Head of caudate nucleus (tissue), 42 donors: ENCODE data around the gene TPH2.
A peak's percentile ranks its signal among the peaks of the same experiment; 100 is the strongest.

Experiments used
- DNase-seq, 42 donors: peaks; one replicate each; pipeline versions ENCODE4 v3.0.0 to v3.0.0-alpha.2; 2020 to 2021; ENCODE audit warnings: mixed read lengths in 7 of 42
- intact Hi-C: fragments of 100-400 bp; cut with DNase I; formaldehyde crosslinking; loops from one replicate; pipeline ENCODE4 v1.15.0; 2022

Gene TPH2

GRCh38 chr12:71938728-71939385, at the start of gene TPH2:
TPH2 (plus strand) TSS chr12:71938845; CDS start chr12:71938987, 142 bp downstream.
- DNase-seq = peak in 40 of 42 donors; percentile 8 to 74 (median 42)
- intact Hi-C loops = no loop called here

- DNase-seq = no peak
- intact Hi-C loops = no loop called here
These were observed 48.2 kb upstream of the TPH2 start for GRCh38 chr12:71890475-71890874.

- no peak for DNase-seq
- intact Hi-C loops = no loop called here
These were observed 46.6 kb upstream of the TPH2 start for GRCh38 chr12:71892059-71892458.

- no peak for DNase-seq
- intact Hi-C loops = no loop called here
These were observed 42.3 kb upstream of the TPH2 start for GRCh38 chr12:71896205-71896882.

- intact Hi-C loops = no loop called here
- DNase-seq = no peak
These were observed 38.6 kb upstream of the TPH2 start for GRCh38 chr12:71900091-71900490.

- no peak for DNase-seq
These were observed 34.0 kb upstream of the TPH2 start for GRCh38 chr12:71904629-71905028.

GRCh38 chr12:71935594-71935993, 3.1 kb upstream of the TPH2 start:
- intact Hi-C loops = no loop called here
- no peak for DNase-seq

More at GRCh38 chr12:71904629-71905028, 34.0 kb upstream of the TPH2 start:
- intact Hi-C loops = no loop called here

GRCh38 chr12:71940068-71940467, 1.4 kb downstream of the TPH2 start:
- intact Hi-C loops = no loop called here
- no peak for DNase-seq

- no peak for DNase-seq
- intact Hi-C loops = no loop called here
These were observed 2.5 kb downstream of the TPH2 start for GRCh38 chr12:71941174-71941573.

GRCh38 chr12:71942259-71942658, 3.6 kb downstream of the TPH2 start:
- intact Hi-C loops = no loop called here
- no peak for DNase-seq

- no peak for DNase-seq
- intact Hi-C loops = no loop called here
These were observed 4.1 kb downstream of the TPH2 start for GRCh38 chr12:71942703-71943102.

- DNase-seq = no peak
- intact Hi-C loops = no loop called here
These were observed 6.5 kb downstream of the TPH2 start for GRCh38 chr12:71945121-71945520.

- intact Hi-C loops = no loop called here
- DNase-seq = no peak
These were observed 7.2 kb downstream of the TPH2 start for GRCh38 chr12:71945883-71946282.

- DNase-seq = peak in 4 of 42 donors; percentile 2 to 45 (median 12)
- intact Hi-C loops = no loop called here
These were observed 9.0 kb downstream of the TPH2 start for GRCh38 chr12:71947645-71948105.

GRCh38 chr12:71948390-71948789, 9.7 kb downstream of the TPH2 start:
- intact Hi-C loops = no loop called here
- DNase-seq = no peak

GRCh38 chr12:71949646-71950045, 11.0 kb downstream of the TPH2 start:
- no peak for DNase-seq
- intact Hi-C loops = no loop called here

GRCh38 chr12:71950404-71950803, 11.8 kb downstream of the TPH2 start:
- intact Hi-C loops = no loop called here
- no peak for DNase-seq

GRCh38 chr12:71950819-71951218, 12.2 kb downstream of the TPH2 start:
- no peak for DNase-seq

GRCh38 chr12:71954083-71954778, 15.6 kb downstream of the TPH2 start:
- intact Hi-C loops = no loop called here
- DNase-seq = peak in 10 of 42 donors; percentile 8 to 52 (median 33)

More at GRCh38 chr12:71950819-71951218, 12.2 kb downstream of the TPH2 start:
- intact Hi-C loops = no loop called here

- intact Hi-C loops = no loop called here
- no peak for DNase-seq
These were observed 16.2 kb downstream of the TPH2 start for GRCh38 chr12:71954861-71955260.
